ENCODE measurements around the gene RAB11FIP4.

- TF ChIP-seq, protein P1, sequence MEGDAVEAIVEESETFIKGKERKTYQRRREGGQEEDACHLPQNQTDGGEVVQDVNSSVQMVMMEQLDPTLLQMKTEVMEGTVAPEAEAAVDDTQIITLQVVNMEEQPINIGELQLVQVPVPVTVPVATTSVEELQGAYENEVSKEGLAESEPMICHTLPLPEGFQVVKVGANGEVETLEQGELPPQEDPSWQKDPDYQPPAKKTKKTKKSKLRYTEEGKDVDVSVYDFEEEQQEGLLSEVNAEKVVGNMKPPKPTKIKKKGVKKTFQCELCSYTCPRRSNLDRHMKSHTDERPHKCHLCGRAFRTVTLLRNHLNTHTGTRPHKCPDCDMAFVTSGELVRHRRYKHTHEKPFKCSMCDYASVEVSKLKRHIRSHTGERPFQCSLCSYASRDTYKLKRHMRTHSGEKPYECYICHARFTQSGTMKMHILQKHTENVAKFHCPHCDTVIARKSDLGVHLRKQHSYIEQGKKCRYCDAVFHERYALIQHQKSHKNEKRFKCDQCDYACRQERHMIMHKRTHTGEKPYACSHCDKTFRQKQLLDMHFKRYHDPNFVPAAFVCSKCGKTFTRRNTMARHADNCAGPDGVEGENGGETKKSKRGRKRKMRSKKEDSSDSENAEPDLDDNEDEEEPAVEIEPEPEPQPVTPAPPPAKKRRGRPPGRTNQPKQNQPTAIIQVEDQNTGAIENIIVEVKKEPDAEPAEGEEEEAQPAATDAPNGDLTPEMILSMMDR (IDR thresholded peaks at IDR 0.05; ENCODE audit: insufficient read depth, low read length) = no peak
- TF ChIP-seq SPI1 (IDR thresholded peaks at IDR 0.05; ENCODE audit: borderline replicate concordance, low read depth) (no peak), GABPA (IDR thresholded peaks at IDR 0.05; ENCODE audit: low read depth) (no peak), REST (IDR thresholded peaks at IDR 0.05; ENCODE audit: insufficient replicate concordance, low read depth) (no peak)
These were observed 37.0 kb downstream of the RAB11FIP4 start for GRCh38 chr17:31428512-31428911.
